Calu3 (cell line): ENCODE measurements around the gene SOX9. TPM values are rescaled to one million over a fixed set of nuclear protein-coding genes. Genes with fewer than 3 reads are reported as not detected.

ENCODE experiments used
- Bru-seq: library from RNA; stranded (reverse); fragments of 400-500 nt; gene quantifications from one replicate; lab custom pipeline; 2021; lab: Mats Ljungman, UMichigan
- BruChase-seq, 2 experiments: library from RNA; stranded (reverse); fragments of 400-500 nt; gene quantifications; one replicate each; lab custom pipeline; 2021; lab: Mats Ljungman, UMichigan
- BruUV-seq: library from RNA; stranded (reverse); fragments of 400-500 nt; replicated peaks from 2 replicates; lab custom pipeline; 2021; lab: Mats Ljungman, UMichigan
- CTCF ChIA-PET: fragments of 300-600 bp; sonication (Branson Sonifier 250); formaldehyde crosslinking; loops from one replicate; lab custom pipeline; 2022; ENCODE audit warnings: antibody characterized with exemption; lab: Charles Lee
- DNase-seq: peaks from one replicate; pipeline ENCODE4 v3.0.0; 2022
- H3K27ac Mint-ChIP-seq: one replicate; pipeline ENCODE4 v1.8.0; 2022; ENCODE audit warnings: mixed read lengths; ENCODE audit not compliant: unreplicated experiment
- H3K27me3 Mint-ChIP-seq: one replicate; pipeline ENCODE4 v1.8.0; 2022; ENCODE audit warnings: mixed read lengths; ENCODE audit not compliant: unreplicated experiment
- H3K36me3 Mint-ChIP-seq: one replicate; pipeline ENCODE4 v1.8.0; 2022; ENCODE audit warnings: mild to moderate bottlenecking, moderate library complexity, mixed read lengths; ENCODE audit not compliant: insufficient read depth, unreplicated experiment
- H3K4me1 Mint-ChIP-seq: one replicate; pipeline ENCODE4 v1.8.0; 2022; ENCODE audit warnings: mild to moderate bottlenecking, low read depth, mixed read lengths; ENCODE audit not compliant: unreplicated experiment
- H3K4me3 Mint-ChIP-seq: one replicate; pipeline ENCODE4 v1.8.0; 2022; ENCODE audit warnings: mild to moderate bottlenecking, low read depth, moderate library complexity, mixed read lengths; ENCODE audit not compliant: unreplicated experiment
- H3K9me3 Mint-ChIP-seq: one replicate; pipeline ENCODE4 v1.8.0; 2022; ENCODE audit warnings: low read depth, mixed read lengths; ENCODE audit not compliant: unreplicated experiment
- intact Hi-C: fragments of 100-400 bp; cut with micrococcal nuclease; formaldehyde crosslinking; loops from one replicate; pipeline ENCODE4 v1.10.0; 2022; ENCODE audit not compliant: unreplicated experiment
- long read RNA-seq: library from polyadenylated mRNA; stranded (forward); transcript quantifications from one replicate; pipeline ENCODE4 v2.0.0, GENCODE V29; 2022
- total RNA-seq: library from RNA; stranded (reverse); gene quantifications from 2 replicates; pipeline ENCODE4 v1.2.3, GENCODE V29; 2022
- TF ChIP-seq, protein P1 (sequence below): fragments of 200-600 bp; IDR thresholded peaks from one replicate; pipeline ENCODE4 v1.8.0; 2022; ENCODE audit warnings: antibody characterized with exemption; ENCODE audit not compliant: unreplicated experiment

The SOX9 gene
- total RNA-seq (173 and 210 TPM in 2 replicates), Bru-seq, nascent RNA (percentile 100 among the genes with signal in this experiment), BruChase-seq, experiment 1, labeled RNA remaining after a 6-hour chase (percentile 98 among the genes with signal in this experiment), BruChase-seq, experiment 2, labeled RNA remaining after a 2-hour chase (percentile 100 among the genes with signal in this experiment)
- long read RNA-seq, transcript SOX9-201 (3 exons, 3,935 nt) = major isoform, 91 of 302 reads
- long read RNA-seq, partial matches to known transcripts = 210 of 302 reads
- long read RNA-seq, other reads (novel, unspliced or antisense) = 1 of 302 reads

DNA sequence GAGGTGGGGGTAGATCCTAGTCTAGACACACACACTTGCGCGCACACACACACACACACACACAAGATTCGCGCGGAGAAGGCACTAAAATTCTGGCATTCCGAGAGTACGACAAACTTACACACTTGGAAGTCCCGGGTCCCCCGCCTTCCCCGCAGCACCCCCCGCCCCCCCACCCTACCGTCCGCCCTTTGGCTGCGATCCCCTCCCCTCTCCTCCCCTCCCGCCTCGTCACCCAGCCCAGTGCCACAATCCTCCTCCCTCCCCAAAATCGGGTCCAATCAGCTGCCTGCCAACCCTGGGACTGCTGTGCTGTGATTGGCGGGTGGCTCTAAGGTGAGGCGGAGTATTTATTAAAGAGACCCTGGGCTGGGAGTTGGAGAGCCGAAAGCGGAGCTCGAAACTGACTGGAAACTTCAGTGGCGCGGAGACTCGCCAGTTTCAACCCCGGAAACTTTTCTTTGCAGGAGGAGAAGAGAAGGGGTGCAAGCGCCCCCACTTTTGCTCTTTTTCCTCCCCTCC lies at the start of gene SOX9:
SOX9 (plus strand) TSS at position 379 of the 522 bp plus-strand sequence. CDS start 372 bp downstream, outside the sequence.
- H3K27ac Mint-ChIP-seq = peak within 1 kb of the TSS; percentile 97
- H3K36me3 Mint-ChIP-seq = peaks cover 81% of the 10 kb centered on the region
- H3K4me3 Mint-ChIP-seq = peak within 1 kb of the TSS; percentile 90
- peaks cover 50% of the 10 kb centered on the region for H3K27me3 Mint-ChIP-seq
- H3K9me3 Mint-ChIP-seq = no peaks in the 10 kb centered on the region
- intact Hi-C loops = no loop called here
- TF ChIP-seq, protein P1, sequence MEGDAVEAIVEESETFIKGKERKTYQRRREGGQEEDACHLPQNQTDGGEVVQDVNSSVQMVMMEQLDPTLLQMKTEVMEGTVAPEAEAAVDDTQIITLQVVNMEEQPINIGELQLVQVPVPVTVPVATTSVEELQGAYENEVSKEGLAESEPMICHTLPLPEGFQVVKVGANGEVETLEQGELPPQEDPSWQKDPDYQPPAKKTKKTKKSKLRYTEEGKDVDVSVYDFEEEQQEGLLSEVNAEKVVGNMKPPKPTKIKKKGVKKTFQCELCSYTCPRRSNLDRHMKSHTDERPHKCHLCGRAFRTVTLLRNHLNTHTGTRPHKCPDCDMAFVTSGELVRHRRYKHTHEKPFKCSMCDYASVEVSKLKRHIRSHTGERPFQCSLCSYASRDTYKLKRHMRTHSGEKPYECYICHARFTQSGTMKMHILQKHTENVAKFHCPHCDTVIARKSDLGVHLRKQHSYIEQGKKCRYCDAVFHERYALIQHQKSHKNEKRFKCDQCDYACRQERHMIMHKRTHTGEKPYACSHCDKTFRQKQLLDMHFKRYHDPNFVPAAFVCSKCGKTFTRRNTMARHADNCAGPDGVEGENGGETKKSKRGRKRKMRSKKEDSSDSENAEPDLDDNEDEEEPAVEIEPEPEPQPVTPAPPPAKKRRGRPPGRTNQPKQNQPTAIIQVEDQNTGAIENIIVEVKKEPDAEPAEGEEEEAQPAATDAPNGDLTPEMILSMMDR = no peak
- BruUV-seq = no TSS peak
- CTCF ChIA-PET = interaction anchor here (0.6 to 1.5 kb wide), 11 partner anchors 163 to 1354 kb away, joined by 3 to 7 read pairs (median 4); no protein-coding TSS in a partner anchor
- DNase-seq = peak; percentile 94
- peaks cover 25% of the 10 kb centered on the region for H3K4me1 Mint-ChIP-seq

DNA sequence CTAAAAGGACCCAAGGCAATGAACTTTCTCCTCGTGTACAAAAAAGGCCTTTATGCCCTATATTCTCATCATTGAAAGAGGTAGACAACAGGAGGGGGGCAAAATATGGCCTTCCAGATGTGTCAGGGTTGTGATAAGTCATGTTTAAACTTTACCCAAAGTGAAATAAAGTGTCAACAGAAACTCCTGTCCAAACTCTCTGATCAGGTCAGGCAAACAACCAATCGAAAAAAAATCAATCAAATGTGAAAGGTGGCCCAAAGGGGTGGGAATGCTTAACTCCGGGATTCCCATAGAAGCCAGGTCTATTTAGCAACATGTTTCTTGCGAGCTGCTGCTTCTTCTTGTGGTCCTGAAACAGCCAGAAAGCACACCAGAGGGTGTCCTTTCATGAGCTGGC lies 49.5 kb upstream of the SOX9 start:
- TF ChIP-seq, protein P1 = no peak
- CTCF ChIA-PET = no interaction called here
- DNase-seq = no peak
- intact Hi-C loops = no loop called here
- no TSS peak for BruUV-seq
- no peak overlapping the region for H3K4me3 Mint-ChIP-seq
- no peaks in the 10 kb centered on the region for H3K9me3 Mint-ChIP-seq
- H3K4me1 Mint-ChIP-seq = no peaks in the 10 kb centered on the region
- peaks cover 14% of the 10 kb centered on the region for H3K27me3 Mint-ChIP-seq
- H3K36me3 Mint-ChIP-seq = no peaks in the 10 kb centered on the region
- no peak overlapping the region for H3K27ac Mint-ChIP-seq

DNA sequence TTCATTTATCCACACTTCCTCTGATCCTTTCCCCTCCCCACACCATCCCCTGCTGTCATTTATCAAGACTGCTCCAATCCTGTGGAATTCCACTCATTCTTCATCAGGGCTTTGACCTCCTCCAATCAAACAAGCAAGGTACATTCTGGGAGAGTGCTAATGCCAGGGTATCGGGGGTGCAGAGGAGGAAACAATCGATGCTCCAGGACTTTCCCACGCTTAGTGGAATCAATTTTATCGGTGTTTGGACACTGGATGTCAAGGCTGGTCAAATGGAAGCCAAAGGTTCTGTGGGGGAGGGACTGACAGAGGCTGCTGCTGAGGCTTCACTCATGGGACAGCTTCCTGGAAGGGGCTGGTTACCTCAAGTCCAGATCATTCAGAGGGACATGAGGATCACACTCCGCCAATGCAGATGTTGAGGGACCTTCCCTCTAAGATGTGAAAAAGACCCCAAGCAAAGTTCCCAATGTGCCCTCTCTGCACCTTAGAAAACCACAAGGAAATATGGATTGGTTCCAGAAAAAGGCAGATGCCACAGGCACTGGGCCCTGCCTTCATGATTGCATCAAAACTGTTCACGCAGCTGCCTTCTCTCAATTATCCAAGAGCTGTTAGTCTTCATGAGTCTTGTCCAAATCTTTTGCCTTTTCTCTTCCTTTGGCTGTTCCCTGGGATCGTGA lies 44.7 kb upstream of the SOX9 start:
- Mint-ChIP-seq H3K9me3 (no peaks in the 10 kb centered on the region), H3K4me1 (peaks cover 6% of the 10 kb centered on the region), H3K4me3 (no peak overlapping the region), H3K27ac (no peak overlapping the region), H3K27me3 (peaks cover 27% of the 10 kb centered on the region), H3K36me3 (no peaks in the 10 kb centered on the region)
- TF ChIP-seq, protein P1 = no peak
- BruUV-seq = no TSS peak
- intact Hi-C loops = no loop called here
- CTCF ChIA-PET = interaction anchor here (0.6 to 1.0 kb wide), 2 partner anchors 8 to 1240 kb away, joined by 3 to 6 read pairs; no protein-coding TSS in a partner anchor
- DNase-seq = no peak

DNA sequence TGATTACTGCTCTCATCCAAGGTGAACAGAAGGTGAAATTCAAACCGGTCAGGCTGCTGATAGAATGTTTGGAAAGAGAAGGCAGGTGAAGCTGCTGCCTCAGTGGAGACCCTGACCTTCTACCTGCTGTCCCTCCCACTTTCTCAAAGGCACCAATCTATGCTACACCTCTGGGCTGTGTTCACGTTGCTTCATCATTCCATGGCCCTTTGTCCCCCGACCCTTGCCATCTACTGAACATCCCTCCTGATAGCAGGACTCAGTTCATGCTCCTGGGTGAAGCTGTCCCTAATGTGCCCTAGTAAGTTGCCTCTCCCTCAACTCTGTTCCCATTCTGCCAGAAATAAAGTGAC lies 44.2 kb upstream of the SOX9 start:
- H3K4me3 Mint-ChIP-seq = no peak overlapping the region
- no peaks in the 10 kb centered on the region for H3K9me3 Mint-ChIP-seq
- no TSS peak for BruUV-seq
- TF ChIP-seq, protein P1 = no peak
- H3K4me1 Mint-ChIP-seq = peaks cover 6% of the 10 kb centered on the region
- no peak for DNase-seq
- intact Hi-C loops = no loop called here
- H3K27ac Mint-ChIP-seq = no peak overlapping the region
- peaks cover 24% of the 10 kb centered on the region for H3K27me3 Mint-ChIP-seq
- CTCF ChIA-PET = no interaction called here
- H3K36me3 Mint-ChIP-seq = no peaks in the 10 kb centered on the region
